AG20443 (cell line): ENCODE data around the gene SORCS3.

Source experiments
- DNase-seq: peaks from one replicate; pipeline ENCODE4 v3.0.0; 2012; ENCODE audit warnings: low spot score, mixed read lengths

The SORCS3 gene

DNA sequence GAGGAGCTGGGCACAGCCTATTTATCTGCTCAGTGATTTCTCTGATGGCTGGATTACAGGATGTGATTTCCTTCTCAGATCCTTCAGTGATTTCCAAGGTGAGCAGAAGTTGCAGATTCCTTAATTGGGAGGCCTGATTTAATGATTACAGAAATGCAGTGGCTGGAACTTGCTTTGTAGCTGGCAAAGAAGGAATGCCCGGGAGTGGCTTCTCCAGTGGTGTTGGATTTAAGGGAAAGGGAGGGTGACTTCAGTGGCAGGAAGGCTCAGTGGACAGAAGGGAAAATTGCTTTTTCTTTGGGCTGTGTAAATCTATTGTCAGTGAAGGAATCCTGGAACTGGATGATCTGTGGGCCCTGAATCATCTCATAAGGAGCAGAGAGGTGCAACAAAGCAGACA, 5.1 kb downstream of the SORCS3 start:
- DNase-seq: no peak

DNA sequence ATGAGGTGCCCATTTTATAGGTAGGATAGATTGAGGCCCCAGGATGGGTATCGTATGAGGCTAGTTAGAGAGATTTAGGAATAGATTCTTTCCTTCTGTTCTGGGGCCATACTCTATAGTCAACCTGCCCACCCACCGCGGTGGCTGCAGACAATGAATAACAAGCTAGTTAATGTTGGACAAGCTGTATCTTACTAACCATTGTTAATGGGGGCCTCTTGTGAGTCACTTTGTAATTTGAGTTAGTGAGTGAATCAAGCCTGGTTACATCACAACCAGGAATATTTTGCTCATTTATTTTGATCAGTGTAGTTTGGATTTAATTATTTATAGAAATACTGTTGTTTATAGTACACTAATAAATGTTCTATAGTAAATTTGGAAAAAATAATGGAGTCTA, 7.3 kb downstream of the SORCS3 start:
- DNase-seq: no peak

DNA sequence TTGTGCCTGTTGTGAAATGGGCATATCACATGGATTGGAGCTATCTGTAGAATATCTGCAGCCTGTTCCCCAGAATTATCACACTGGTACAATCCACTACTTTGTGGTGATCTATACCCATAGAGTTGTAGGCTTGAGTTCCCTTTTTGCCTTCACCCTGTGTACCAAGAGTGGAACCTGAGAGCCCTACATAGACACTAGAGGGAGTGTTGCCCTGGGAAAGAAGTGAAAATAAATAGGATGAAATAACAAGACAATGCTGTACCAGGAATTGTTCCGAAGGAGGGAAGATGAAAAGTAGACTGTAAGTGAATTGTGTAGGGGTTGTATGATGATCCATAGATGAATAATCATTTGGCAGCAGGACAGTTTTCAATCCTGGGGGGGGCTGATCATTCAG, 9.0 kb downstream of the SORCS3 start:
- peak; percentile 29 for DNase-seq

DNA sequence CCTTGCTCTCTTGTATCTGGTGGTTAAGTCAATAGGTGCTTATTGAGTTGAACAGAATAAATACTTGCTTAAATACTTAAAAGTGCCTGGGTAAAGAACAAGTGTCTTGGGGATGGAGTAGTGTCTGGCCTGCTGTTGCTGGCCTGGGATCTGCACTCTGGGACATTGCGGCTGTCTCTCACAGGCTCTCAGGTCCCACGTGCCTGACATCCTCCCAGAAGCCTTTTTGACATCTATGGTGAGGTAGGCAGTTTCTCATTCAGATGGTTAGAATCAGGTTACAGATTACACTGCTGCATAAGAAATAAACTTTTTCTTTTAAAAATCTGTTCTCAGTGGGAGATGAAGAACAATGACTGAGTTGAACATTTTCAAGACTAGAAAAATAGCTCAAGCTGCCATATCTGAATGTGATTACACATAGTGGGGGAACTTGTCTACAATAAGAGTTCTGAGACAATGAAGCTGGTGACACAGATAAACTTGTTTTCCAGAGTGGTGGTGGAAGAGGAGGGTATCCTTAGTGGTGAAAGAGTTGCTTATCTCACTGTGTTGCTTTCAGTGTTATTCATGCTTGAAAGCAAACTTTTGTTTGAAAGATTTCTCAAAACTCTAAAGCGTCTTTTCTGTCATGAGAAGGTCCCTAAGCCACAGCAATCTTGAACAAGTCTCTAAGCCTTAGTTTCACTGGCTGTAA, 9.7 kb downstream of the SORCS3 start:
- DNase-seq: no peak

DNA sequence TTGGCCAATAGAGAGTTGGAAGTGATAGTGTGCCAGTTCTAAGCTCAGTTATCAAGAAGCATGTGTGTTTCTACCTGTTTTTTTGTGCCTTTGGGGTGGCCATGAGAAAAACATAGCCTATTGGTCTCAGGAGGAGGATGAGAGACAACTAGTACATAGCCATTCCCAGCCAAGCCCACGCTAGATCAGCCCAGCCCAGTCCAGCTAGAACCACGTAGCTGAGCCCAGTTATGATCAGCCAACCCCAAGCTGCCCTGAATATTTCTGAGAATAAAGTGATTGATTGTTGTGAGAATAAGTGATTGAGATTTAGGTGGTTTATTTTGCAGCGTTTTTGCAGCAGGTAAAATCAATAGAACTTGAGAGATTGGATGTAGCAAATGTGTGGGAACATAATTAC, 15.9 kb downstream of the SORCS3 start:
- no peak for DNase-seq

DNA sequence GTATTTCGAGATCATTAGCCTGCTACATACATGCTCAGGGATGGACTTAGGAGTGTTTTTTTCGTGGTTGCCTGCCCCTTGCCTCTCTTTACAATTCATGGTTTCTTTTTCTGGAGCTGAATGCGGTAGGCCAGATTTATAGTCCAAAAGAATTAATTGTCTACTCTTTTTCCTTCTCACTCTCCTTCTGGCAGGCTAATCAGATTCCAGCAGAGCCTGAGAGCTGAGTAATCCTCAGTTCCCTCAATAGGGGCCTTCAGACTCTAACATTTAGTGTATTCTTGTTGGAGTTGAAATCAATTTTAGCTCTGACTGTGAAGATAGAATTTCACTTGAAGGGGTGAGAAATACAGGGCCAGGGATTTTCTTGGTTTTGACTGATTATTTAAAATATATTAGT, 16.4 kb downstream of the SORCS3 start:
- DNase-seq: peak; percentile 65

DNA sequence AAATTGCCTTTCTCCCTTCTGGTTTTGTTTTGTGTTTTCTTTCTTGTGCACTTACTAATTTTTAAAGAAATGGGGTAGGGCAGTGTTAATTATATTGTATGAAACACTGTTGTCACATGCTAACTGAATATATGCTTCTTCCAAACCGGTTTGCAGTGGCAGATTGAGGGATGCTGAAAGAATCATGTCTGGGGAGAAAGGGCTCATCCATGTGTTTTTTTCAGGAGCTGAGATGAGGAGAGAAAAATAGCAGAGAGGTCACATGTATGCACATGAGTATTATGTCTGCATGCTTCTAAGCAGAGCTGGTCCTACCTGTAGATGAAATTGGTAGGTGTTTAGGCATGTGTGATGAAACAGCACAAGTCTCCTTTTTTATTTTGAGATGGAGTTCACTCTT, 17.0 kb downstream of the SORCS3 start:
- DNase-seq: no peak

DNA sequence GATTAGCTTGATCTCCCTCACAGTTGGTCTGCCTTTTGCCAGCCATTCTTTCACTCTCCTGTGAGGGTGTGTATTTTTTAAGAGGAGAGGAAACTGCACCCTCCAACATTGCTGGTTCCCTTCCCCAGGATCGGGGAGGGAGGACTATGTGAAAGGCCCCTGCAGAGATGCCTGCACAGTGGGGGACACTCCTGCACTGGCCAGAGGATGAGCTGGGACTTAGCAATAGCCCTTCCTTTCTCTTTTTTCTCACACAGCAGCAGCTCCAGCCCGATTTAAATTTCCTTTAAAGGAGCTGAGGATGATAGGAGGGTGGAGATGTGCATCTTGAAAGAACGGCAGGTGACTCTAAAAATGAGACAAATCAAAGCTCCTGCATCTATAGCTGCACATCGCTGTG, 18.7 kb downstream of the SORCS3 start:
- DNase-seq: no peak

DNA sequence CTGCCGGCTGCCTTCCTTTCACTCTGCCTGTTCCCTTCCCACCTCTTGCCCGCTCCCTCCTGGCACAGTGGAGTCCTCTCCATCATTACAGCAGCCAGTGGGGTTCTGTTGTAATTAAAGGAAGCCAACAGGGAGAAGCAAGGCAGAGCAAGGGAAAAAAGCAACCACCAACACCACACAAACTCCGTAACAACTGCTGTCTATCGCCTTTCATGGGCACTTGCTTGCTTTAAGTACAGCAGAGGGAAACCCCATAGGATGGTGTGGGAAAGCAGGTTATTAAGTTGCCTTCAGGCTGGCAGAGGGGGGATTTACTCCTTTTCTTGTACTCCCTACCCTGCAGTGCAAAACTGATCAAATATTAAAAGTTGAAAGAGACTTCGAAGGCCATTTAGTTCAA, 22.0 kb downstream of the SORCS3 start:
- DNase-seq: no peak

DNA sequence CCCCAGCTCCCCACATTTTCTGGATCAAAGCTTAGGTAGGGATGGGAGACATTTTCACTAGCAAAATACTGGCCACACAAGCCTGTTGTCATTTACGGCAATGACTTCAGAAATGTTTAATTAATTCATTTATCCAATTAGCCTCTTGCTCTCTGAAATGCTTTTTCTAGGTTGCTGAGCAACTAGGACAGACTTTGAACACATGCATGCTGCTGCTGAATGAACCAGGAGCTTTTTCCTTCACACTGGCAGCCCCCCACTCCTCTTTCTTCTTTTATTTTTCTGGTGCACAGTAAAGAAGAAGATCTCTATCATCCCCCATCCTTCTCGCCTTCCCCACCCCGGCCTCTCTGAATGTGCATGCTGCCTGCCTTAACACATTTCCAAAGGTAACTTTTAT, 22.5 kb downstream of the SORCS3 start:
- DNase-seq: no peak

DNA sequence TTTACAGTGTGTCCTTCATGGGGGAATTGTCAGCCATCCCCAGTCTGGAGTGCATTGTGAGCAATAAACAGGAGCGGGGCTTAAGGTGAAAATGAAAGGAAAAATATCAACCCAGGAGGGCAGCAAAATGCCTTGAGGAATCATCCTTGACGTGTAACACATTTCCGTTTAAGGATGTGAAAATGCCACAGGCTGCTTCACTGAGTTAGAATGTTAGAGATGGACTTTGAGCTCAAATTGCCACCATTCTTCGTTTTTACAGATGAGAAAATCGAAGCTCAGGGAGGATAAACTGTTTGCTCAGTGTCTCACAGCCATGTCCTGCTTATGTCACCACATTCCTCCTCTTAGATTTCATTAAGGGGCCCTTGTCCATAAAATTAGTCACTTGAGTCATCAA, 23.1 kb downstream of the SORCS3 start:
- no peak for DNase-seq

DNA sequence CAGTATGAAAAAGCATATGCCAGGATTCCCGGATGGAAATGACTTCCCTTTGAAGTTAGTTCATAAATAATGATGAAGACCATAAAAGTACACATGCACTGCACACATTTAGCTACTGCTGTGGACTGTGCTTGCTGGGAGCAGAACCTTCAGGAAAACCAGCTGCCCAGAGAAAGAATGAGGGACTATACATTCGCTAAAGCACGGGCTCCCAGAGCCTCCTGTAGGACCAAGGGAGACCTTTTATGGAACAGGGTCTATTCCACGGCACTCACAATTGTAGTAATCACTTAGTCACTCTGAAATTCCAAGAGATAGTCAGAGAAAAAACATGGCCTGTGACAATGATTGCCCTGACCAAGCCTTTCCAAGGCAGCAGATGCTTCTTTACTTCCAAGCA, 24.1 kb downstream of the SORCS3 start:
- no peak for DNase-seq

DNA sequence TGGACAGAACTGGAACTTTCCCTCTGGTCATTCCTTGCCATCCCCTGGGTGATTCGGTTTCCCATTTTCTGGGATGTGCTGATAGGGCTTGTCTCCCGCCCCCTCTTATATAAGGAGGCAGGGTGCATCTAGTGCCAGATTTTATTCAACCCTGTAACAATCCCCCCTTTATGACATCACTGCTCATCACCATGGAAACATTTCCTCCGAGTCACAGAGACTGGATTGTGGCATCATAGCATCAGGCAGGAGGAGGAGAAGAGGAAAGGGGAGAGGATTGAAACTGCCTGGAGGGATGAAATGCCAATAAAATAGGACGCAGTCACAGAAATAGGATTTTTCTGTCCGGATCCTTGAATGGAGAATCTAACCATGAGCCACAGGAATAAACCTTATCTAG, 25.0 kb downstream of the SORCS3 start:
- no peak for DNase-seq

DNA sequence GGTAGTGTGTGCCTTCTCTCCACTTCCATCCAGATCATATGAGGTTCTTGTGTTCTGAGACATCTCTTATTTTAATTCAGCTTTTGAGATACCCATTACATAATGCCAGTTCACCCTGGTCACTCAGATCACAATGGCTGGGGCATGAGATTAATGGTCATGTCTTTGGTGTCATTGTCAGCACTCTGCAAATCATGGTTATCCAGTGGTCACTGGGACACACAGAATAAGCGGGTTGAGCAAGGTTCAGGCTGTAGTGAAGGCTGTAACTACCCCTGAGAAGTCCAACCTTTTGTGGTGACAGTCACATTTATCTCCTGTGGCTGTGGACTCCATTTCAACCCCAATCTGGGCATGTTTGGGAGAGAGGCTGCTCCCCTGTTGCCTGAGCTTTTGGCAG, 35.8 kb downstream of the SORCS3 start:
- no peak for DNase-seq

DNA sequence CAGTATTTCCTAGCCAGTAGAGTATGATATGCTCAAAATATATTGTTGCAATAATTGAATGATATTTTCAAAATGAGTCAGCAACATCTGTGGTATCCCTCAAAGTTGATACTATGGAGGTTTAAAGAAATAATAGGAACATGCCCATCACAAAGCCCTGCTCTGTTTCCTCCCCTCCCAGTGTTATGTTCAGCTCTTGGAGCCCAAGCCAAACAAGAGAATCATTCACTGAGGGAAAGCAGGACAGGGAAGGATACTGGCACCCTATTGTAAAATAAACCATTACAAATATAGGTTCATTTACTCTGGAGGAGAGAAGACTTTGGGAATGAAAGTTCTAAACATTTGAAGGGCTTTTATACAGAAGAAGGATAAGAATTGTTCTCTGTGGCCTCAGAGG, 37.6 kb downstream of the SORCS3 start:
- no peak for DNase-seq

DNA sequence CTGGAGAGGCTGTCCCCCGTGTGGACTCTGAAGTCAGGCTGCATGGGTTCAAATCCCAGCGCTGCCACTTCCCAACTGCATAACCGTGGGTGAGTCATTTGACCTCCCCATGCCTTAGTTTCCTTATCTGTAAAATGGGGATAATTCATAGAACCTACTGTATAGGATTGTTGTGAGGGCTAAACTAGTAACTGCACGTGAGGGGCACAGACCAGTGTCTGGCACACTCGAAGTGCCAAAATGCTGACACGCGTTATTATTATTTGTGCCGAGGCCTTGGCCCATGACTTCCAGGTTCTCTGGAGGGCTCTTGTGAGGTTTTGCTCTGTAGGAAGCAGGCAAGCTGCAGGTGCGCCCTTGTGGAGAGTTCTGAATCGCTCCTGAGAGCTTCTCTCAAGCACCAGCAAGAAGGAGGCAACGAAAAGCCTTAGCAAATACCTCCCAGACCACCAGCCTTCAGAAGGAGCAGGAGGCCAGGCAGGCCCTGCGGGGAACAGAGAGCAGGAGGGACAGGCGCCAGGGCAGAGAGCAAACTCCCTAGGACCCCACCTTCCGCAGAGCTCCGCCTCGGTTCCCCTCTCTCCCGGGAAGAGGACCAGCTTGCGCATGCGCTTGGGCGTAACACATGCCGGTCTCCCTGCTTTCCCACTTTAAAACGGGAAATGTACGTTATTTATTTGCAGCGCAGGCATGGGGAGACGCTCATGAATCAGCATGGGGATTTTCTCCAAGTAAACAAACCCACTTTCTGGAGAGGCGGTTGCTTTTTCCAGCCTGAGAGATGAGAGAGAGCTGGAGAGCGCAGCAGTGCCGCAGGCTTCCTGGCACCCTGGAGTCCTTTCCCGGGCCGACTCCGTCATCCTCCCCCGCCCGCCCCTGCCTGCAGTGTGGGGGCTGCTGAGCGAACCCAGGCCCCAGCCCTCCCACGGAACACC, 39.6 kb downstream of the SORCS3 start:
- peak; percentile 49 for DNase-seq

DNA sequence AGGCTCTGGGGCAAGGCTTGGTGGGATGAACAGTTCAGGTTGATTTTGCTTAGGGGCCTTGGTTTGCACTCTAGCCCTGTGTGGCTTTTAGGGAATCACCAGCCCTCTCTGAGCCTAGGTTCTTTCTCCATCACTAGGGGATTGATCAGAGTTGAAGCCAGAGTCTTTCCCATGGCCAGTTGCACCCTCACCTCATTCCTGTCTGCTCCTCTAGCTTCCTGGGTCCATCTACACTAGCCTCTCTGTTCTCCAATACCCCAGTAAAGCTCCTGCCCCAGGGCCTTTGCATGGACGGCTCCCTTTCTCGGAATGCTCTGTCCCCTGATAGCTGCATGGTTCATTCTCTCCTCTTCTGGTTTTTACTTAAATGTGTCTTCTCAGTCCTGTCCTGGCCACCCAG, 40.4 kb downstream of the SORCS3 start:
- no peak for DNase-seq

DNA sequence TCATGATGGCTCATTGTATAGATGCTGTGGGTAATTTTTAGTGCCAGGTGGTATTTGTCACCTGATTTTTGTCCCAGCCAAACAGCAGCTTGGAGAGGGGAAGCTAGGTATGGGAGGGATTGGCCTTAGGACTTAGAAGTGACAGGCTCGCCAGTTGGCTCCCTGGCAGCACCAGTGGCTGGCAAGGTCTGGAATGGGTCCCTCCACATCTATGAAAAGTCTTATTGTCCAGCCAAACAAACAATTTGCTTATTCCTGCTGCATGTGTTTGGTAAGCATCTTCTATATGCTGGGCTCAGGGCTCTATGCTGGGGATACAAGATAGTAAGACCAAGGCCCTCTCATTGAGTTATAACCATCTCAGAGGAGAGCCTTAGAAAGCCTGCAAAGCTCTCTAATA, 42.5 kb downstream of the SORCS3 start:
- no peak for DNase-seq

DNA sequence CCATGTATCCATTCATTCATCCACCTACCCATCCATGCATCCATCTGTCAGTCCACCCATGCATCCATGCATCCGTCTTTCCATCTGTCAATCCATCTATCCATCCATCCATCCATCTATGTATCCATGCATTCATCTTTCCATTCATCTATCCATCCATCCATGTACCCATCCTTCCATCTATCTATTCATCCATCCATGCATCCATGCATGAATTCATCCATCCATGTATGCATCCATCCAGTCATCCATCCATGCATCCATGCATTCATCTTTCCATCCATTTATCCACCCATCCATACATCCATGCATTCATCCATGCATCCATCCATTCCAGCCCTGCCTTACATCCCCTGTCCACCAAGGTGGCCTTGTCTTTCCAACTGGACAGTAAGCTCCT, 45.7 kb downstream of the SORCS3 start:
- no peak for DNase-seq

DNA sequence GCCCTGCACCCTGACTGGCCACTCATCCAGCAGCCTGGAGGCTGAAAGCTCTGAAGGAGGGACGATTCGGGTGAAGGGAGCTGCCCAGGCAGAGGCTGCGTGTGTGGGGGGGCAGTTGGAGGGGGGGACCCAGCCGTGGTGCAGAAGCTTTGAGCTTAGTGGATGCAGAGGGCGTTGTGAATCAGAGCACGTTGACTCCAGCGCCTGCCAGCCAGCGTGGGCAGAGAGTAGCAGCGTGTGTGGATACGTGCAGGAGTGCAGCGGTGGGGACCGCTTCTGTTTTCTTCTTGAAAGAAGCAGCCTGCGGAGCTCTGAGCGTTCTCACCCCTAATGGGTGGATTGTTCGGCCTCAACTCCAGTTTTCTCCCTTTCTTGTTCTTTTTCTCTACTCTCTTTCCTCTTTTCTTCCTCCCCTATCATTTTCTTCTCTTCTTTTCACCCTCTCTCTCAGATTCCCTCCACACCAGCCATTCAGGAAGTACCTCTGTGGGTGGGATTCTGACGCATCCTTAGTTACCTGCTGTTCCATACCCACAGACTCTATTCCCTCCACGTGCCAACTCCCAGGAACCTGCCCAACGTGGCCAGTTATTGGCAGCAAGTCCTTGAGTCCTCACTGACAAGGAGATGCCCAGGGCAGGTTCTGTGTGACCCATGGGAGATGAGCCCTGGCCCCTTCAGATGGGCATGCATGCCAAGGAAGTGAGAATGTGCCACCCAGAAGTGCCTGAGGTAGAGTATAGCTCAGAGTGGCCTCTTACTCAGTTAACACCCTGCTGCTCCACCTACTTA, 47.4 kb downstream of the SORCS3 start:
- no peak for DNase-seq

DNA sequence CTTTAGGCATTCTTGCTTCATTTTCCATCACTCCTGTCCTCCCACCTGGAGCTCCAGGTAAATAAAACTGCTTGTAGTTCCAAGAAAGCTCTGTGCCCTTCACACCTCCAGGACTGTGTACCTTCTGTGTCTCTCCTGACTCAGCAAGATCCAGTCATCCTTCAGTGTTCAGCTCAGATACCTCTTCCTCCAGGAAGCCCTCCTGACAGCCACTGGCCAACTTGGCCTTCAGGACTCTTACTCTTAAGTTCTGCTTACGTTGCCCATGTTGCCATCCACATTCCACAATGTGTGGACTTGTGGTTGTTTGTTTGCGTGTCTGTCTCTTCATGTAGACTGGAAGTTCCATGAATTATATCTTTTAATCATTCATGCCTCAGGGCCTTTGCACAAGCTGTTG, 48.0 kb downstream of the SORCS3 start:
- DNase-seq: no peak

DNA sequence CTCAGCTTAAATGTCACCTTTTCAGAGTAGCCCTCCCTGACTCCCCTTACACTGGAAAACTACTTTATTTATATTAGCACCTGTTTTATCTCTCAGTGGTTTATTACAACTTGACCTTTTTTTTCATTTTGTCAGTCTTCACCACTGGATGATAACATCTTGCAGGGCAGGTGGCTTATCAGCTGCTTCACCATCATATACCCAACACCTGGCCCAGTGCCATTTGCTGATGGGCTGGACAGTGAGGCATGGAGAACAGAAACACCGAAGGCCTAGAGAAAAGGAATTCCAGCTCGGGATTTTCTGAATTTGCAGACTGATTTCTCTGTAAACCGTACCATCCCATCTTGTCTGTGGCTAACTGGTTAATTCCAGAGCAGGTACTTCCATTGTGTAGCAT, 48.5 kb downstream of the SORCS3 start:
- no peak for DNase-seq

DNA sequence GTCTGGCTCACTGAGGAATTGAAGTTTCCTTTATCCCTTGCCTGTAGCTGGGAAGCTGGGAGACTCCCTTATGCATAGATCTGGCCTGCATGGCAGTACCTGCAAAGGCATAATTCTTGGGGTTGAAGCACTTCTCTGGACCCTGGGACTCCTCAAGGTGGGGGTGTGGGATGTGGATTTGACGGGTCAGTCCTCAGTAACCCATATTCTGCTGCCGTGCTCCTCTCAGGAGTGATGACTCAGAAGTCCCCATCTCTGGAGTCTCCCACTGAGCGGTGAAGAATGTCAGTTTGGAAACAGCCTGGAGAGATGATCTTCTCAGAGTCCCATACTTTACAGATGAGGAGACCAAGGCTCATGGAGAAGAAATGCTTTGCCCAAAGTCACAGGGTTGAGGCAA, 49.0 kb downstream of the SORCS3 start:
- DNase-seq: no peak
